Superior temporal gyrus (tissue), 1 donor: ENCODE results near the gene SLC2A14.
"Not testable (repeated sequence)": the region's sequence is repeated elsewhere in the genome, so short reads cannot be mapped to it uniquely, and the experiment has no call there.

Source experiments
- DNase-seq: peaks from one replicate; pipeline ENCODE4 v3.0.0-alpha.2; 2016; ENCODE audit errors: extremely low spot score

SLC2A14 gene

DNA sequence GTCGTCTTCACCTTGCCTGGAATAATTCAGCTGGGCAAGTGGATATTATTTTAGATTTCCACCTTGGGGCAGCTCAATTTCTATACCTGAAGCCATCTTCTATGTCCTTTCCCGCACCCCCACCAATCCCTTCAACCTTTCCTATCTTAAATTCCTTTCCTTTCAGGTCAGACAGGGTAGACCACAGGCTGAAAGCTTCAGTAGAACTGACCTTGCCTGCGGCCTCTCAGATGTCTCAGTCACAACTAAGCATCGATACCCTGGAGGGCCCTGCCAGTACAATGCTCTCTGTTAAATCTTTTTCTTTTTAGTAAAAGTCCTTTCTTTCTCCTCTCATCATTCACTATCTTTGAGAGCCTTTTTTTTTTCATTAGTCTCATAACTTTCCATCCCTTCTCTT lies 38.9 kb downstream of the SLC2A14 start:
- no peak for DNase-seq

DNA sequence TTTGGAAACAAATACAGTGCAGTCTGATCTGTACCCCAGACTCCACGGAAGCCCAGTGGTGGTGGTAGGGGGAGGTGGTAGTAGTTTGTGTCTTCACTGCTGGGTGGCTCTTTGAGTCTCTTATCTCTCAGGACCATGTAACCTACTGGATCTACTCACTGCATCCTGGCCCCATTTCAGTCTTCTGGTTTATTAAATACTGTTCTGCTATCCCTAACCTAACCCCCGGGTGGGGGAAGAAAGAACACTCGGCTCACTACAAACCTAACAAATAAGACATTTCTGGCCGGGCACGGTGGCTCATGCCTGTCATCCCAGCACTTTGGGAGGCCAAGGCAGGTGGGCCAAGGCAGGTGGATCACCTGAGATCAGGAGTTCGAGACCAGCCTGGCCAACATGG lies 39.5 kb downstream of the SLC2A14 start:
- DNase-seq: not testable (repeated sequence)

DNA sequence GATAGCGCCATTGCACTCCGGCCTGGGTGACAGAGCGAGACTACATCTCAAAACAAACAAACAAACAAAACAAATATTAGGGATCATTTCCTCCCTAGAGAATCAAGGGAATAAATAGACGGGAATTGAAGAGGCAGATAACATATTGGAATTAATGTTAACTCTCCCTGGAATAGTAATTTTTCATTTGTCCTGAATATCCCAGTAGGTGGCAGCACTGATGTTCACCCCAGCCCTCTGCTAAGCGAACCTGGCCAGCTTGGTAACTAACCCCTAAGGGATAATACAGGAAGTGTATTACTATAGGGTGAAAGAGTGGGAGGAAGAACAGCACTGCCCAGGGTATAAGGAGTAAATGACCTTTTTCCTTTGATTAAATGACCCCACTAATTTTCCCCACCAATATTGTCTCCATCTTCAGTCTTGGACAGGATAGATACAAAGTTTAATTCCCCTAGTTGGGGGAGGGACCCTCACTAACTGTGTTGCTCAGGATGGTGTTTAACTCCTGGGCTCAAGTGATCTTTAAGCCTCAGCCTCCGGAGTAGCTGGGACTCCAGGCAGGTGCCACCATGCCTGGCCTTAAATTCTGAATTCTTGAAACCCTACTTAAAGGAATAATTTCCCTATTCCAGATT lies 40.5 kb downstream of the SLC2A14 start:
- DNase-seq: peak; percentile 26

DNA sequence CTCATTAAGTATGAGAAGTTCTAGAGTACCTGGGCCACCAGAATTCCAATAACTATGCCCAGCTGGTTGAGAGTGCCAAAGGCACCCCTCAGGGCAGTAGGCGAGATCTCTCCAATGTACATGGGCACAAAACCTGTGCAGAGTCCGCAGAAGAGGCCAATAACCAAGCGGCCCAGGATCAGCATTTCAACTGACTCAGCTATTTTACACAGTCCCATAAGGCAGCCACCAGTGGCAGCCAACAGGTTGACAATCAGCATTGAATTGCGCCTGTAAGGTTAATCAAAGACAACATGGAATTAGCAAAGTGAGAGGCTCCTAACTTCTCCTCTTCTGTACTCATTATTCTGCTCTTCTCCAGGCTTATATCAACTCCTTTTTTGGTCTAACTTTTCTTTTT lies 43.0 kb downstream of the SLC2A14 start:
- not testable (repeated sequence) for DNase-seq

DNA sequence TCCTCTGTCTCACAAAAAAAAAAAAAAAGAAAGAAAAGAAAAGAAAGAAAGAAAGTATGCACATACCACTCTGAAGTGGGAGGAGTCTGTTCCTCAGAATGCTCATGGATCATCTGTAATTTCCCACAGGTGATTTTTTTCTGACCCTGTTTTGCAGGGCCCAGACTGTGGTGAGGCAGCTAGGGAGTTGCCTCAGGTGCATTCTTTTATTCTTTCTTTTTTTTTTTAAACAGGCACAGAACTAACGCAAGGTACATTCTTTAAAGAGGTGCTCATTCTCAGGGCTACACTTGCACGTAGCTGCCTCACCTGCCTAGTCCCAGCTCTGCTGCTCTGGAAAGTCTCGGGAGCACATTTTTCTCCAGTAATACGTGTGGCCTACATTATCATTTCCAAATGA lies 47.0 kb downstream of the SLC2A14 start:
- not testable (repeated sequence) for DNase-seq

DNA sequence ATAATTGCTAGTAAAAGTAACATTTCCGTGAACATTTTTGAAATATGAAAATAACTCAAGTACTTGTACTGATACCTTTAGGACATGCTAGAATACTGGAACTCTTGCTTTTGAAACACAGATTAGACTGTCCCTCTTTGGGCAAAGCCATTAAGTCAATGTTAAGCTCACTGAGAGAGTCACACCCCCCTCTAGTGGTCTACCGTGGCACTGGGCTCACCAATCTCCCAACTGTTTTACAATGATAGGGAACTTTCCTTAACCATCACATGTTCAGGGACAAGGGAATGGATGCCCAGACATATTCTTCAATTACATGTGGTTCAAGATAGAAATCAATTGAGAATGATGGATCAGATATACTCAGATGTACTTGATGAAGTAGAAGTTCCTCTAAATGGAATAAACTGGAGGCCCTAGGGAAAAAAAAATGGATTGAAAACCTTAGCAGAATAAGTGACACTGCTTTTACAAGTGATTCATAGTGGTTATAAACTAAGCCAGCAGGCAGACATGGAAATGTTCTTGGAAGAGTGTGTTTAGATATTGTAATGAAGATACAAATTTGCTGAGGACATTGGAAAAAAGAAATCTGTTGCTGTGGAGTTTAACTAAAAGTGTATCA lies 65.7 kb downstream of the SLC2A14 start:
- peak; percentile 80 for DNase-seq

DNA sequence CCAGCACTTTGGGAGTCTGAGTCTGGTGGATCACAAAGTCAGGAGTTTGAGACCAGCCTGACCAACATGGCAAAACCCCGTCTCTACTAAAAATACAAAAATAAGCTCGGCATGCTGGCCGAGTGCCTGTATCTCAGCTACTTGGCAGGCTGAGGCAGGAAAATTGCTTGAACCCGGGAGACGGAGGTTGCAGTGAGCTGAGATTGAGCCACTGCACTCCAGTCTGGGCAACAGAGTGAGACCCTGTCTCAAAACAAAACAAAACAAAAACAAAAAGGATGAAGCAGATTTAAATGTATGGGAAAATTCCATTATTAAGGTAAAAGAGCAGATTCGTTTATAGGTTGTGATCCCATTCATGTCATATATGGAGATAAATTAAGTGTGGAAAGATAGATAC lies 66.4 kb downstream of the SLC2A14 start:
- not testable (repeated sequence) for DNase-seq

DNA sequence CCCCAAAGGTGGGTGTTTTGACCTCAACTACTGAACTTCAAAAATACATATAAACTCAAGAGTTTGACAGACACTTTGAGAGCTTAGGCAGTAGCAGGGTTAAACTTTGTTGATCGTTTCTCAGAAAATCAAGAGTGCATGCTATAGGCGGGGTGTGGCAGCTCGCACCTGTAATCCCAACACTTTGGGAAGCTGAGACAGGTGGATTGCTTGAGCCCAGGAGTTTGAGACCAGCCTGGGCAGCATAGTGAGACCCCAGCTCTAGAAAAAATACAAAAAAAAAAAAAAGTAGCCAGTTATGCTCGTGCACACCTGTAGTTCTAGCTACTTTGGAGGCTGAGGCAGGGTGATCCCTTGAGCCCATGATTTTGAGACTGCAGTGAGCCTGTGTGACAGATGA lies 71.3 kb downstream of the SLC2A14 start:
- no peak for DNase-seq

DNA sequence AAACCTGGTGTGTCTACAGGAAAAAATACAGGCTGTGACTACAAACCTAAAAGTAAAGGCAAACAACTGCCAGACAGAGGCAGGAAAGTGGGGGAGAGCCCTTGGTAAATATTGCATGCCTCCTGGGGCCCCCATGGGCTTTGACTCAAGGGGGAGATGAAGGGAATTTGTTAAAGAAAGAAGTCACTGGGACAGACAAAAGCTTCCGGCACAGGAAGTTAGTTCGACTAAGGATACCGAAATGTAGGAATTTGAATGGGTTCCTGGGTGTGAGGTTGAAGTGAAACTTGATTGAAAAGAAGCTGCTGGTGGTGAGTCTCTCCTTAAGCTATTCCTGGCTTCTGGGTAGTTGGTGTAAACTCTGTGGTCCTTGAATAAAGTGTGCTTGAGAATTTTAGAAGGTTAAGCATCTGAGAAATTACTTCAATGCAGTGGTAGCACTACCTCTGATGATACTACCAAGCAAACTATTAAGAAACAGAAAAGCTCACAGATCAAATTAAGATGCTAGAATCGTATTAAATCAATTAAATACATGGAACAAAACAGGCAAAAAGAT lies 73.9 kb downstream of the SLC2A14 start:
- not testable (repeated sequence) for DNase-seq

DNA sequence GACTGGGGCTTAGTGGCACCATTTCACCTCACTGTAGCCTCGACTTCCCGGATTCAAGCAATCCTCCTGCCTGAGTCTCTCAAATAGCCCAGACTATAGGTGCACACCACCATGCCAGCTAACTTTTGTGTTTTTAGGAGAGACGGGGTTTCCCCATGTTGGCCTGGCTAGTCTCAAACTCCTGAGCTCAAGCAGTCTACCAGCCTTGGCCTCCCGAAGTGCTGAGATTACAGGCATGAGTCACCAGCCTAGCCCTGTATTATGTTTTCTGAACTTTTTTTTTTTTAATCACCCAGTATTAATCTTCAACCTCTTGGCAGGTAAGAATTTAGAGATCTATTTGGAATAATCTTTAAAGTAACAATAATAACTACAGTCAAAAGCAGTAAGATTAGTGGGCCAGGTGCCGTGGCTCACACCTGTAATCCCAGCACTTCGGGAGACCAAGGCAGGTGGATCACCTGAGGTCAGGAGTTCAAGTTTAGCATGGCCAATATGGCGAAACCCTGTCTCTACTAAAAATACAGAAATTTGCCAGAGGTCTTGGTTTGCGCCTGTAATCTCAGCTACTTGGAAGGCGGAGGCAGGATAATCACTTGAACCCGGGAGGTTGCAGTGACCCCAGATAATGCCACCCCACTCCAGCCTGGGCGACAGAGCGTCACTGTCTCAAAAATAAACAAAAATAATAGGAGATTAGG lies 74.9 kb downstream of the SLC2A14 start:
- DNase-seq: no peak

DNA sequence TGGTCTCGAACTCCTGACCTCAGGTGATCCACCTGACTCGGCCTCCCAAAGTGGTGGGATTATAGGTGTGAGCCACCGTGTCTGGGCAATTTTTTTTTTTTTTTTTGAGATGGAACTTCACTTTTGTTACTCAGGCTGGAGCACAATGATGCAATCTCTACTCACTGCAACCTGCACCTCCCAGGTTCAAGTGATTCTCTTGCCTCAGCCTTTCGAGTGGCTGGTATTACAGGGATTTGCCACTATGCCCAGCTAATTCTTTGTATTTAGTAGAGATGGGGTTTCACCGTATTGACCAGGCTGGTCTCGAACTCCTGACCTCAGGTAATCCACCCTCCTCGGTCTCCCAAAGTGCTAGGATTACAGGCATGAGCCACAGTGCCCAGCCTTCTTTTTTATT lies 75.4 kb downstream of the SLC2A14 start:
- not testable (repeated sequence) for DNase-seq

DNA sequence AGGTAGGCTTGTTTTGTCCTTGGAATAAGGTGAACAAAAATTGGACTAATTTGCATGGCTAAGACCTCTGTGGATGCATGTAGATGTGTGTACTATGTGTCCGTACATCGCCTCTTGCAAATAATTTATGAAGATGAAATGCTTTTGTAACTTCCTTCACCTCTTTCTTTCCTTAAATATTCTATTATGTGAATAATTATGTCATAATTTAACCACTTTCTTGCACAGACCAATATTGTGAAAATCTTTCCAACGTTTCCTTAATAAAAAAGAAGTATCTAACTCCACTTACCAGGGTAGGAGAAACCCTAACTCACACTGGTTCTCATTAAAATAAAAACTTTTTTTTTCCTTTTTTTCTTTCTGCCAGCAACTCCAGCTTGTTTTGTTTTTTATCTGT lies 79.5 kb downstream of the SLC2A14 start:
- DNase-seq: no peak

DNA sequence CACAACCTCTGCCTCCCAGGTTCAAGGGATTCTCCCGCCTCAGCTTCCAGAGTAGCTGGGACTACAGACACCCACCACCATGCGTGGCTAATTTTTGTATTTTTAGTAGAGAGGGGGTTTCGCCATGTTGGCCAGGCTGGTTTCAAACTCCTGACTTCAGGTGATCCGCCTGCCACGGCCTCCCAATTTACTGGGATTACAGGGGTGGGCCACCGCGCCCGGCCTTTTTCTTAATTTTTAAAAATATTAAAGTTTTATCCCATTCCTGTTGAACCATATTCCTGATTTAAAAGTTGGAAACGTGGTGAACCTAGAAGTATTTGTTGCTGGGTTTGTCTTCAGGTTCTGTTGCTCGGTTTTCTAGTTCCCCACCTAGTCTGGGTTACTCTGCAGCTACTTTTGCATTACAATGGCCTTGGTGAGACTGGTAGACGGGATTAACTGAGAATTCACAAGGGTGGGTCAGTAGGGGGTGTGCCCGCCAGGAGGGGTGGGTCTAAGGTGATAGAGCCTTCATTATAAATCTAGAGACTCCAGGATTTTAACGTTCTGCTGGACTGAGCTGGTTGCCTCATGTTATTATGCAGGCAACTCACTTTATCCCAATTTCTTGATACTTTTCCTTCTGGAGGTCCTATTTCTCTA lies 83.7 kb downstream of the SLC2A14 start, which contains the start of gene NANOG:
NANOG (plus strand) TSS at position 519 of the 645 bp plus-strand sequence. CDS start 213 bp downstream, outside the sequence.
- DNase-seq: not testable (repeated sequence)

DNA sequence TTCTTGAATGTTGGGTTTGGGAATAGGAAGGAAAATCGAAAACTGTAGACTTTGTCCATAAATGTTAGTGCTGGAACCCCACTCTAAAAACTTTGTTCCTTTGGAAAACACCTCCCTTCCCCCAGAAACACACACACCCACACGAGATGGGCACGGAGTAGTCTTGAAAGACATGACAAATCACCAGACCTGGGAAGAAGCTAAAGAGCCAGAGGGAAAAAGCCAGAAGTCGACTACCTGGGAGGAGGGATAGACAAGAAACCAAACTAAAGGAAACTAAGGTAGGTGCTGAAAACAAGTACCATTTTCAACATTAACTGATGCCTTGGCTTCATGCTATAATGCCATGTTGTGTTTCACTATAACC lies 84.4 kb downstream of the SLC2A14 start:
- DNase-seq: no peak

DNA sequence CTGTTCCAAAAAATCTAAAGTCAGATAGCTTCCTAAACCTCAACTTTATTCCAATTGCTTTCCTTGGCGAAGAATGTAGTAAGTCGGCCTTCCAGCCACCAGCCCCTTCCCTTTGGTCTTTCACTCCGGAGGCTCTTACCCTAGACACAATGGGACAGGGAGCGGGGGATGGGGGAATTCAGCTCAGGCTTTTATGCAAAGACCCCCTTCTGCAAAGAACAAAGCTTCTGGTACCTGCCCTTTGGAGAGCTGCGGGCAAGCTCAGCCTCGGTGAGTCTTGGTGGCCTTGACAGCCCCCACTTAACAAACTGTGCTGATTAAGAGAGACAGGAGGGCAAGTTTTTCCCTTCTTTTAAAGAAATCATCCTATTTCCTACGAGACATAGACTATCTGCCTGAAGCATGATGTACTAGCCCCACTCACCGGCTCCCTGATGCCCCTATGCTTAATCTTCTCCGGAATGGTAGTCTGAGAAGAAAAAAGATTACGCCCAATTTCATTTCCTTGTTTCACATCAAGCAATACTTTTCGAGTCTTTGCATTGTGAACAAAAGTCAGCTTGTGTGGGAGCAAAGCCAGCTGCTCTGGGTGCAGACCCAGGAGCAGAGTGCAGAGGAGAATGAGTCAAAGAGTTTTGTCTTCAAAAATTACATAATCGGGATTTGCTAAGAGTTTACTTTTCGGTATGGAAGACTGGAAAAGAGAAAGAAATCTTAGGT lies 85.0 kb downstream of the SLC2A14 start:
- DNase-seq: no peak

DNA sequence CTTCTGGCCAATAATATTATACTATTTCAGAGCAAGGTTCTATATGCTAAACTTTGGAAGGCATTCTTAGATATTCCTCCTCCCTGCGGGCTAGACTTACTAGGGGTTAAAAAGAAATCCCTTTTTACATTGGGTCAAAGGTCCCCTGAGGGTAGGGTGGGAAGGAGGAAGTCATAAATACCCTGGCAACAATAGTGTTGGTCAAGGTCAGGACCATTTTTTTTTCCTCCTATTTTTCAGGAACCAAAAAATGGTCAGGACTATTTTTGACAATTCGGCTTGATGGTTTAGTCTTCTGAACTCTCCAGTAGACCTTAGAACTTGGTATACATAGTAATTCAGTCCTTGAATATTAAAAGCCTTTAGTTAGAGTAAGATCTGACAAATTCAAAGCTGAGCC lies 88.0 kb downstream of the SLC2A14 start:
- no peak for DNase-seq

DNA sequence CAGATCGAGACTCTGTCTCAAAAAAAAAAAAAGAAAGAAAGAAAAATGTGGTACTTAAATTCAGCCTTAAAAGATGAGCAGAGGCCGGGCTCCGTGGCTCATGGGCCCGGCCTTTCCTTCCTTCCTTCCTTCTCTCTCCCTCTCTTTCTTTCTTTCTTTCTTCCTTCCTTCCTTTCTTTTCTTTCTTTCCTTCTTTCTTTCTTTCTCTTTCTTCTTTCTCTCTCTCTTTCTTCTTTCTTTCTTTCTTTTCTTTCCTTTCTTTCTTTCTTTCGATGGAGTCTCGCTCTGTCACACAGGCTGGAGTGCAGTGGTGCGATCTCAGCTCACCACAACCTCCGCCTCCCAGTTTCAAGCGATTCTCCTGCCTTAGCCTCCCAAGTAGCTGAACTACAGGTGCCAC lies 89.3 kb downstream of the SLC2A14 start:
- DNase-seq: not testable (repeated sequence)

DNA sequence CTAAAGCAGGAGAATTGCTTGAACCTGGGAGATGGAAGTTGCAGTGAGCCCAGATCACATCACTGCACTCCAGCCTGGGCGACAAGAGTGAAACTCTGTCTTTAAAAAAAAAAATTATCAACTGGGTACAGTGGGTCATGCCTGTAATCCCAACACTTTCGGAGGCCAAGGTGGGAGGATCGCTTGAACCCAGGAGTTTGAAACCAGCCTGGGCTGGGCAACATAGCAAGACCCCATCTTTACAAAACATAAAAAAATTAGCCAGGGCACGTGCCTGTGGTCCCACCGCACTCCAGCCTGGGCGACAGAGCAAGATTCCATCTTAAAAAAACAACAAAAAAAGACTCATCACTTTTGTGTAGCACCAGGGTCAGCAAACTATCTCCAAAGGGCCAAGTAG lies 90.7 kb downstream of the SLC2A14 start:
- DNase-seq: no peak

DNA sequence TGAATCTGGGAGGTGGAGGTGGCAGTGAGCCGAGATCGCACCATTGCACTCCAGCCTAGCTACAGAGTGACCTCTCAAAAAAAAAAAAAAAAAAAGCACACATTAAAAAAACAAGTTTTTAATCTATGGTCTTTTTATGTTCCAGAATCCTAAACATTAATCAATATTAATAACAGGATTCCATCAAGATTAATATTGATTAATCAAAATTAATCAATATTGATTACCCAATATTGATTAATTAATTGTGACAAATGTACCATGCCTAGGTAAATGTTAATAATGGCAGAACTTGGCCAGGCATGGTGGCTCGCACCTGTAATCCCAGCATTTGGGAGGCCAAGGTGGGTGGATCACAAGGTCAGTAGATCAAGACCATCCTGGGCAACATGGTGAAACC lies 91.4 kb downstream of the SLC2A14 start:
- no peak for DNase-seq

DNA sequence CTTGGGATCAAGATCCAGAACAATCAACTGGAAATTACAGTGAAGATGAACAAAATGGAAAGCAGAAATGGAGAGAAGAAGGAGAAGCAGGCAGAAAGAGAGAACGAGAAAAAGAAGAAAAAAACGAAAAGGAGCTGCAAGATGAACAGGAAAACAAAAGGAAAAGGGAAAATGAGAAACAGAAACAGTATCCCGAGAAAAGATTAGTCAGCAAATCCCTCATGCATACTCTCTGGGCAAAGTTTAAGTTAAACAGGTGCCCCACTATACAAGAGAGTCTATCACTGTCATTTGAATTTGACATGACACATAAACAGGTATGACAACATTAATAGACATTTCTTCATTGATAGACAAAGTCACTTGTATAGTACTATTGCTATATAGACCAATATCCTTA lies 102.7 kb downstream of the SLC2A14 start:
- no peak for DNase-seq
